B cell (primary cell): Measurements from ENCODE around the gene ZP4. TPM values are rescaled to one million over a fixed set of nuclear protein-coding genes. Genes with fewer than 3 reads are reported as not detected.

ENCODE experiments used
- ATAC-seq: fragments of 200-7000 bp; cut with Tn5 transposase; one replicate; pipeline ENCODE4 v1.10.0; 2021; ENCODE audit warnings: low read depth, mild to moderate bottlenecking, moderate number of reproducible peaks, moderate library complexity
- CTCF ChIA-PET: fragments of 350-600 bp; sonication (Branson Sonifier 250); formaldehyde crosslinking; loops from one replicate; lab custom pipeline; 2021; ENCODE audit warnings: antibody characterized with exemption, inconsistent platforms; lab: Charles Lee
- POLR2A ChIA-PET: fragments of 350-600 bp; sonication (Branson Sonifier 250); formaldehyde crosslinking; loops from one replicate; lab custom pipeline; 2021; ENCODE audit warnings: antibody characterized with exemption; lab: Charles Lee
- DNase-seq: peaks from one replicate; pipeline ENCODE4 v3.0.0; 2013
- H2AFZ ChIP-seq: 2 replicates; pipeline ENCODE4 v1.6.1; 2012; ENCODE audit warnings: mild to moderate bottlenecking, low read depth, low read length; ENCODE audit not compliant: insufficient read depth, poor library complexity, severe bottlenecking
- H3K27ac ChIP-seq, 2 donors: 1 replicate in 1 of 2; 2 replicates in 1 of 2; pipeline ENCODE4 v1.5.1; 2012 to 2013; ENCODE audit warnings: low read length in 2 of 2, mild to moderate bottlenecking in 2 of 2, moderate library complexity in 1 of 2
- H3K27me3 ChIP-seq, 4 experiments: fragments of 200-600 bp in 1 of 4; sonication (generic) in 1 of 4; replicated peaks in 1 of 4; 1 replicate in 2 of 4; 2 replicates in 2 of 4; pipeline versions ENCODE4 v1.6.1 to v1.7.0; 2013 to 2016; ENCODE audit warnings: low read length in 3 of 4, mild to moderate bottlenecking in 2 of 4, mixed read lengths in 1 of 4, moderate library complexity in 1 of 4; ENCODE audit not compliant: insufficient read depth in 4 of 4, control insufficient read depth in 3 of 4; ENCODE audit errors: control extremely low read depth in 1 of 4
- H3K36me3 ChIP-seq, 2 experiments: replicated peaks in 1 of 2; 1 replicate in 1 of 2; 2 replicates in 1 of 2; pipeline versions ENCODE4 v1.6.1 to v1.7.1; 2013; ENCODE audit warnings: low read length in 1 of 2; ENCODE audit not compliant: insufficient read depth in 2 of 2, control insufficient read depth in 1 of 2; ENCODE audit errors: control extremely low read depth in 1 of 2, extremely low read depth in 1 of 2
- H3K4me1 ChIP-seq, 2 donors: fragments of 200-600 bp in 1 of 2; sonication (generic) in 1 of 2; 1 replicate in 1 of 2; 2 replicates in 1 of 2; pipeline versions ENCODE4 v1.5.1 to v1.6.1; 2013 to 2017; ENCODE audit warnings: low read length in 2 of 2; ENCODE audit not compliant: control insufficient read depth in 2 of 2, insufficient read depth in 2 of 2
- H3K4me2 ChIP-seq: replicated peaks from 2 replicates; pipeline ENCODE3; 2012; ENCODE audit warnings: mild to moderate bottlenecking, low read depth, low read length; ENCODE audit not compliant: poor library complexity, severe bottlenecking
- H3K4me3 ChIP-seq, 5 experiments: fragments of 200-600 bp in 1 of 5; sonication (generic) in 1 of 5; 1 replicate in 3 of 5; 2 replicates in 2 of 5; pipeline versions ENCODE4 v1.5.1 to v1.7.0; 2011 to 2016; ENCODE audit warnings: low read length in 4 of 5, mild to moderate bottlenecking in 4 of 5, low read depth in 2 of 5, control low read depth in 1 of 5, moderate library complexity in 1 of 5; ENCODE audit not compliant: insufficient read depth in 1 of 5; ENCODE audit errors: control extremely low read depth in 1 of 5, extremely low read depth in 1 of 5
- H3K79me2 ChIP-seq: fragments of 200-600 bp; sonication (generic); one replicate; pipeline ENCODE4 v1.6.0; 2016; ENCODE audit warnings: low read length; ENCODE audit not compliant: control insufficient read depth, insufficient read depth
- H3K9ac ChIP-seq: fragments of 200-600 bp; sonication (generic); 2 replicates; pipeline ENCODE4 v1.6.1; 2017; ENCODE audit warnings: mild to moderate bottlenecking, low read length, moderate library complexity
- H3K9me3 ChIP-seq, 3 donors: one replicate each; pipeline versions ENCODE4 v1.6.1 to v1.7.1; 2013; ENCODE audit warnings: low read length in 2 of 3; ENCODE audit not compliant: control insufficient read depth in 2 of 3, insufficient read depth in 1 of 3; ENCODE audit errors: control extremely low read depth in 1 of 3
- H4K20me1 ChIP-seq: 2 replicates; pipeline ENCODE4 v1.6.0; 2012; ENCODE audit warnings: mild to moderate bottlenecking, low read length; ENCODE audit not compliant: insufficient read depth, control insufficient read depth, poor library complexity, severe bottlenecking
- H3K27ac Mint-ChIP-seq: one replicate; pipeline ENCODE4 v1.8.0; 2021; ENCODE audit warnings: mixed read lengths
- H3K27me3 Mint-ChIP-seq: one replicate; pipeline ENCODE4 v1.8.0; 2021; ENCODE audit warnings: mixed read lengths
- H3K4me1 Mint-ChIP-seq: one replicate; pipeline ENCODE4 v1.8.0; 2021; ENCODE audit warnings: mixed read lengths
- H3K4me3 Mint-ChIP-seq: one replicate; pipeline ENCODE4 v1.8.0; 2021; ENCODE audit warnings: mixed read lengths
- H3K9me3 Mint-ChIP-seq: one replicate; pipeline ENCODE4 v1.8.0; 2022; ENCODE audit warnings: mixed read lengths; ENCODE audit not compliant: insufficient read depth
- CTCF ChIP-seq: fragments of 200-600 bp; IDR thresholded peaks from one replicate; pipeline ENCODE4 v1.8.0; 2022; ENCODE audit warnings: antibody characterized with exemption, mild to moderate bottlenecking
- EZH2 ChIP-seq: IDR thresholded peaks from 2 replicates; pipeline ENCODE4 v1.6.1; 2012; ENCODE audit warnings: borderline replicate concordance, low read depth, mild to moderate bottlenecking, moderate library complexity, low read length; ENCODE audit not compliant: insufficient read depth, poor library complexity, severe bottlenecking
- WGBS: methylation state at CpG from one replicate; pipeline ENCODE4 v1.1.5; 2013; ENCODE audit warnings: missing lambda C conversion rate; ENCODE audit not compliant: insufficient coverage; 5-methylcytosine and 5-hydroxymethylcytosine counted together
- intact Hi-C: fragments of 100-400 bp; cut with micrococcal nuclease; formaldehyde crosslinking; loops from one replicate; pipeline ENCODE4 v1.10.0; 2022
- polyA plus RNA-seq: library from polyadenylated mRNA; depleted of rRNA; stranded (reverse); fragments of >200 nt; gene quantifications from 2 replicates; pipeline ENCODE4 v1.2.3, GENCODE V29; 2012
- total RNA-seq, 2 donors: library from RNA; stranded (reverse); fragments of 120-200 nt in 1 of 2; gene quantifications; 1 replicate in 1 of 2; 2 replicates in 1 of 2; pipeline versions ENCODE4 v1.2.3 to v1.2.4, GENCODE V29; 2013 to 2022

Gene ZP4
- total and polyA plus RNA-seq, 2 donors (not counting 1 experiment from before 2014, with no cell fraction given): not detected

- Mint-ChIP-seq H3K4me3 (no peak overlapping the region), H3K9me3 (peaks cover 3% of the 10 kb centered on the region), H3K27me3 (no peaks in the 10 kb centered on the region), H3K27ac (no peak overlapping the region), H3K4me1 (no peaks in the 10 kb centered on the region)
- ChIA-PET CTCF (no interaction called here), POLR2A (no interaction called here)
- WGBS: 92% methylated on average over 3 of the region's 5 CpGs
- Histone ChIP-seq H3K9ac (no peak overlapping the region), H3K4me1 (no peaks in the 10 kb centered on the region), H3K79me2 (no peaks in the 10 kb centered on the region), H3K27me3 (no peaks in the 10 kb centered on the region), H2AFZ (no peak overlapping the region), H3K4me3 (no peak overlapping the region), H4K20me1 (no peaks in the 10 kb centered on the region), H3K27ac (no peak overlapping the region), H3K9me3 (peaks cover 0 to 5% (median 0%) of the 10 kb centered on the region in 3 donors), H3K36me3 (no peaks in the 10 kb centered on the region), H3K4me2 (no peak overlapping the region)
- ATAC-seq: no peak
- TF ChIP-seq CTCF: no peak
- no peak for TF ChIP-seq EZH2
- no peak for DNase-seq
- intact Hi-C loops: no loop called here
These were observed 47.3 kb upstream of the ZP4 start for GRCh38 chr1:237938068-237938467.

- intact Hi-C loops: no loop called here
- Histone ChIP-seq H3K27ac (no peak overlapping the region), H2AFZ (no peak overlapping the region), H3K79me2 (no peaks in the 10 kb centered on the region), H3K36me3 (no peaks in the 10 kb centered on the region), H3K4me2 (no peak overlapping the region), H3K27me3 (no peaks in the 10 kb centered on the region), H3K9me3 (peaks cover 0 to 5% (median 0%) of the 10 kb centered on the region in 3 donors), H4K20me1 (no peaks in the 10 kb centered on the region), H3K4me3 (no peak overlapping the region), H3K9ac (no peak overlapping the region), H3K4me1 (no peaks in the 10 kb centered on the region)
- TF ChIP-seq CTCF (no peak), EZH2 (no peak)
- 100% methylated on average over 2 of the region's 3 CpGs for WGBS
- H3K9me3 Mint-ChIP-seq: peaks cover under 1% of the 10 kb centered on the region
- H3K4me1 Mint-ChIP-seq: no peaks in the 10 kb centered on the region
- ATAC-seq (no peak), DNase-seq (no peak)
- no peak overlapping the region for H3K27ac Mint-ChIP-seq
- ChIA-PET POLR2A (no interaction called here), CTCF (no interaction called here)
- H3K4me3 Mint-ChIP-seq: no peak overlapping the region
- H3K27me3 Mint-ChIP-seq: no peaks in the 10 kb centered on the region
These were observed 42.1 kb upstream of the ZP4 start for GRCh38 chr1:237932816-237933215.
